ENCODE results near the gene ELOVL3. TPM values are rescaled to one million over a fixed set of nuclear protein-coding genes. Genes with fewer than 3 reads are reported as not detected.
"Not testable (repeated sequence)": the region's sequence is repeated elsewhere in the genome, so short reads cannot be mapped to it uniquely, and the experiment has no call there.

ELOVL3 gene
- total and polyA plus RNA-seq, 5 donors: 0.17 to 0.56 (median 0.23) TPM

GRCh38 chr10:102240467-102241031, 14.4 kb downstream of the ELOVL3 start:
- peak; percentile 35 to 59 (median 57) for DNase-seq
- Histone ChIP-seq H3K27me3 (ENCODE audit: control insufficient read depth, insufficient read depth) (no peaks in the 10 kb centered on the region), H3K4me1 (ENCODE audit: control insufficient read depth, insufficient read depth, low read length) (peaks cover 3% of the 10 kb centered on the region), H3K27ac (ENCODE audit: low read length) (no peak overlapping the region), H3K4me3 (ENCODE audit: low read length) (peak overlapping the region; percentile 69), H3K9me3 (ENCODE audit: control insufficient read depth, low read length) (no peaks in the 10 kb centered on the region)
- ATAC-seq: no peak
- intact Hi-C loops (cut with DNase I): no loop called here
- 20% methylated on average over 39 of the region's 39 CpGs for WGBS

DNA sequence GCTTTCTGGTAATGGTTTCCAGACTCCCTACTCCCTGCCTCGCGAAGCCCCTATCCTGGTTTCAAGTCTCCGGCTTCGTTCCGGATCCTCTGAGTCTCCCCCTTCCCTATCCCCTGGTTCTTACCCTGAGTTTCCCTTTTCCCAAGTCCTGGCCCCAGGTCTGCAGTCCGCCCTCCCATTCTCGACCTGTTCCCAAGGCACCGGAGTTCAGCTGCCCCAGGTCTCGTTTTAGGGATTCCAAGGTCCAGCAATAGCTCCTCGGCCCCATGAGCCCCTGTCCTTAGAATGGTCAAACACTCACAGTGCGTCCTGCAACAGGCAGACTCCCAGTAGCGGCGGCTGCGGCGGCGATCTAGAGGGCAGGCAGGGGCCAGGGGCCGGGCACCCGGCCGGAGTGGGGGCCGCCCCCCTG, 14.9 kb downstream of the ELOVL3 start:
- 1% methylated on average over 20 of the region's 20 CpGs for WGBS
- Histone ChIP-seq H3K9me3 (ENCODE audit: control insufficient read depth, low read length) (no peaks in the 10 kb centered on the region), H3K4me3 (ENCODE audit: low read length) (peak overlapping the region; percentile 69), H3K27me3 (ENCODE audit: control insufficient read depth, insufficient read depth) (no peaks in the 10 kb centered on the region), H3K27ac (ENCODE audit: low read length) (no peak overlapping the region), H3K4me1 (ENCODE audit: control insufficient read depth, insufficient read depth, low read length) (peaks cover 3% of the 10 kb centered on the region)
- peak in 1 of 2 donors; percentile 34 for ATAC-seq
- no peak for DNase-seq
- intact Hi-C loops (cut with DNase I): no loop called here

GRCh38 chr10:102241444-102242117, 15.5 kb downstream of the ELOVL3 start, which contains the start of gene PITX3:
Gene PITX3, minus strand, starts transcription at chr10:102241512. Its CDS starts 9,432 bp downstream, at chr10:102232080.
- Histone ChIP-seq H3K4me3 (ENCODE audit: low read length) (peak within 1 kb of the TSS; percentile 69), H3K27ac (ENCODE audit: low read length) (no peak within 1 kb of the TSS), H3K27me3 (ENCODE audit: control insufficient read depth, insufficient read depth) (no peaks in the 10 kb centered on the region), H3K4me1 (ENCODE audit: control insufficient read depth, insufficient read depth, low read length) (peaks cover 3% of the 10 kb centered on the region), H3K9me3 (ENCODE audit: control insufficient read depth, low read length) (no peaks in the 10 kb centered on the region)
- DNase-seq (peak; percentile 95 to 98 (median 98)), ATAC-seq (peak; percentile 84 to 86)
- WGBS: under 1% methylated on average over 57 of the region's 57 CpGs
- intact Hi-C loops (cut with DNase I): no loop called here

GRCh38 chr10:102242118-102242485, 16.0 kb downstream of the ELOVL3 start:
- intact Hi-C loops (cut with DNase I): no loop called here
- Histone ChIP-seq H3K4me1 (ENCODE audit: control insufficient read depth, insufficient read depth, low read length) (peaks cover 6% of the 10 kb centered on the region), H3K4me3 (ENCODE audit: low read length) (peak overlapping the region; percentile 69), H3K9me3 (ENCODE audit: control insufficient read depth, low read length) (no peaks in the 10 kb centered on the region), H3K27me3 (ENCODE audit: control insufficient read depth, insufficient read depth) (no peaks in the 10 kb centered on the region), H3K27ac (ENCODE audit: low read length) (no peak overlapping the region)
- ATAC-seq (no peak), DNase-seq (no peak)
- WGBS: 17% methylated on average over 7 of the region's 7 CpGs

- DNase-seq (no peak), ATAC-seq (no peak)
- intact Hi-C loops (cut with DNase I): no loop called here
- Histone ChIP-seq H3K4me3 (ENCODE audit: low read length) (no peak overlapping the region), H3K27ac (ENCODE audit: low read length) (no peak overlapping the region), H3K4me1 (ENCODE audit: control insufficient read depth, insufficient read depth, low read length) (peaks cover 8% of the 10 kb centered on the region), H3K27me3 (ENCODE audit: control insufficient read depth, insufficient read depth) (no peaks in the 10 kb centered on the region), H3K9me3 (ENCODE audit: control insufficient read depth, low read length) (no peaks in the 10 kb centered on the region)
- WGBS: 78% methylated on average over 2 of the region's 2 CpGs
These were observed 17.2 kb downstream of the ELOVL3 start for GRCh38 chr10:102243309-102243708.

DNA sequence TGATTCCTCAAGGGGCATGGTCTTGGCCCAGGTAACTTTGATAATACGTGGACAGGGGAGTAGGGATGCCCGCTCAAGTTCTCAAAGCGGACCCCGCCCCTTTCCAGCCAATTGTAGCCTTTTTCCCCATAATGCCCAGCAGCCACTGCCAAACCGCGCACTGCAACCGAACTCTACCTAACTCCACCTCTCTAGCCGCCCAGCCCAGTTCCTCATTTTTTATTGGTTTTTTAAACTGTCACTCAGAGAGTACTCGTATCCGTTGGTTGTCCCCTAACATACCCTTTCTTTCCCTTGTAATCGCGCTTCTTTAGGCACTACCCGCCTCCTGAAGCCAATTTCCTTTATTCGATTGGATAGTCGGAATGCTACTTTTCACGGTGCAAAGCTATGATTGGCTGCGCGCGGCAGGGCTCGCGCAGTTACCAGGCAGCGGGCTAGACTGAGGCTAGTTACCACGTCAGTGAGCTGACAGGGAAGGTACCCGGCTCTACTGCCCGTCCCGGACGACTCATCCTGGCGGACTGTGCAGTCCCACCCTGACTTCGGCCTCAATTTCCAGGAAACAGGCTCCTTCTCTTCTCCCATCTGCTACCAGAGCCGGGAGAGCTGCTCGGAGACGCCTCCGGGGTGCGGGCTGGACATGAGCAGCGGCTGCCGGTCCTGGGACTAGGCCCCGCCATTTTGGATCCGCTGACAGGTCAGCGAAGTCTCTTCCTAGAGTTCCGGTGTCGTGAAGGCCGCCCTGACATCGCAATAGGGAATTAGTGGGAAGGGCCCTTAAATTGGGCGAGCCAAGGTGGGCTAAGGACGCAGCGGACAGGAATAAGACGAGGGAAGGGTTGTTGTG, 19.2 kb downstream of the ELOVL3 start, which contains the start of gene GBF1:
TSS of gene GBF1 (plus strand) at position 451 of the 850 bp plus-strand sequence. CDS start 13,407 bp downstream, outside the sequence.
- no peaks in the 10 kb centered on the region for H3K9me3 ChIP-seq (ENCODE audit: control insufficient read depth, low read length)
- peak within 1 kb of the TSS; percentile 91 for H3K4me3 ChIP-seq (ENCODE audit: low read length)
- DNase-seq: peak; percentile 93 to 97 (median 94)
- peaks cover 10% of the 10 kb centered on the region for H3K4me1 ChIP-seq (ENCODE audit: control insufficient read depth, insufficient read depth, low read length)
- intact Hi-C loops (cut with DNase I): no loop called here
- ATAC-seq: peak; percentile 93 to 94
- WGBS: under 1% methylated on average over 47 of the region's 47 CpGs
- peak within 1 kb of the TSS; percentile 97 for H3K27ac ChIP-seq (ENCODE audit: low read length)
- H3K27me3 ChIP-seq (ENCODE audit: control insufficient read depth, insufficient read depth): no peaks in the 10 kb centered on the region

- intact Hi-C loops (cut with DNase I): no loop called here
- Histone ChIP-seq H3K27me3 (ENCODE audit: control insufficient read depth, insufficient read depth) (no peaks in the 10 kb centered on the region), H3K4me1 (ENCODE audit: control insufficient read depth, insufficient read depth, low read length) (peaks cover 10% of the 10 kb centered on the region), H3K9me3 (ENCODE audit: control insufficient read depth, low read length) (no peaks in the 10 kb centered on the region), H3K27ac (ENCODE audit: low read length) (peak overlapping the region; percentile 97), H3K4me3 (ENCODE audit: low read length) (peak overlapping the region; percentile 91)
- under 1% methylated on average over 4 of the region's 4 CpGs for WGBS
- ATAC-seq: no peak
- no peak for DNase-seq
These were observed 19.8 kb downstream of the ELOVL3 start for GRCh38 chr10:102245932-102246251.

DNA sequence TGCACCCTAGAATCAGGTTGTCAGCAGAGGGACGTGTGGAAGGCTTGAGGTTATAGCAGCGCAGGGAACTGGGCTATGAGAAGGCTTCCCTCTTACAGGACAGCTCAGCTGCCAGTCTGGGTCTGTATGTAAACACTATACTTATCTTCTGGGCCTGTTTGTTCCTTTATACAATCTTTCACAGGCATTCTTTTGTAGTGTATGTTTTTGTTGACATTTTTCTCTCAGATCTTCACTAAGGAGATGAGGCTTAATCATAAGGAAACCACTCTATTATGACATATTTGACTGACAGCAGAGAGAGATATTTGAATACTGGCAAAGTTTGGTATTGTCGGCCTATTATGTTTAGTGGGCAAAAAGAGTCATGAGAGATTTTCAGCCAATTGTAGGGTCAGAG, 20.2 kb downstream of the ELOVL3 start:
- DNase-seq (no peak), ATAC-seq (no peak)
- H3K27me3 ChIP-seq (ENCODE audit: control insufficient read depth, insufficient read depth): no peaks in the 10 kb centered on the region
- H3K4me3 ChIP-seq (ENCODE audit: low read length): peak overlapping the region; percentile 91
- WGBS: 18% methylated on average over 3 of the region's 3 CpGs
- H3K9me3 ChIP-seq (ENCODE audit: control insufficient read depth, low read length): no peaks in the 10 kb centered on the region
- intact Hi-C loops (cut with DNase I): no loop called here
- peak overlapping the region; percentile 97 for H3K27ac ChIP-seq (ENCODE audit: low read length)
- peaks cover 10% of the 10 kb centered on the region for H3K4me1 ChIP-seq (ENCODE audit: control insufficient read depth, insufficient read depth, low read length)

- ATAC-seq: no peak
- Histone ChIP-seq H3K4me1 (ENCODE audit: control insufficient read depth, insufficient read depth, low read length) (peaks cover 9% of the 10 kb centered on the region), H3K27me3 (ENCODE audit: control insufficient read depth, insufficient read depth) (no peaks in the 10 kb centered on the region), H3K4me3 (ENCODE audit: low read length) (no peak overlapping the region), H3K27ac (ENCODE audit: low read length) (no peak overlapping the region), H3K9me3 (ENCODE audit: control insufficient read depth, low read length) (no peaks in the 10 kb centered on the region)
- DNase-seq: no peak
- intact Hi-C loops (cut with DNase I): no loop called here
These were observed 21.6 kb downstream of the ELOVL3 start for GRCh38 chr10:102247734-102248133.

DNA sequence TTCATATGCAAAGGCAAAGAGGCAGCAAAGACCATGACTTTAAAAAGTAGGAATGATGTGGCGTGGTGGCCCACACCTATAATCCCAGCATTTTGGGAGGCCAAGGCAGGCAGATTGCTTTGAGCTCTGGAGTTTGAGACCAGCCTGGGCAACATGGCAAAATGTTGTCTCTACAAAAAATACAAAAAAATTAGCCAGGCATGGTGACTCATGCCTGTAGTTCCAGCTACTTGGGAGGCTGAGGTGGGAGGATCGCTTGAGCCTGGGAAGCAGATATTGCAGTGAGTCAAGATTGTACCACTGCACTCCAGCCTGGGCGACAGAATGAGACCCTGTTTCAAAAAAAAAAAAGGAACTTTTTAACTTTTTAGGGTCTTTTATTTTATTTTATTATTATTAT, 26.4 kb downstream of the ELOVL3 start:
- H3K9me3 ChIP-seq (ENCODE audit: control insufficient read depth, low read length); DNase-seq; intact Hi-C loops (cut with DNase I); H3K27ac ChIP-seq (ENCODE audit: low read length); H3K4me1 ChIP-seq (ENCODE audit: control insufficient read depth, insufficient read depth, low read length); H3K4me3 ChIP-seq (ENCODE audit: low read length); H3K27me3 ChIP-seq (ENCODE audit: control insufficient read depth, insufficient read depth); ATAC-seq: not testable (repeated sequence)
- 98% methylated on average over 3 of the region's 3 CpGs for WGBS

- ATAC-seq (no peak), DNase-seq (no peak)
- peaks cover 5% of the 10 kb centered on the region for H3K4me1 ChIP-seq (ENCODE audit: control insufficient read depth, insufficient read depth, low read length)
- no peaks in the 10 kb centered on the region for H3K9me3 ChIP-seq (ENCODE audit: control insufficient read depth, low read length)
- 85% methylated on average over 1 of the region's 1 CpG for WGBS
- no peak overlapping the region for H3K27ac ChIP-seq (ENCODE audit: low read length)
- no peak overlapping the region for H3K4me3 ChIP-seq (ENCODE audit: low read length)
- intact Hi-C loops (cut with DNase I): no loop called here
- H3K27me3 ChIP-seq (ENCODE audit: control insufficient read depth, insufficient read depth): no peaks in the 10 kb centered on the region
These were observed 28.3 kb downstream of the ELOVL3 start for GRCh38 chr10:102254426-102254825.

Data from right cardiac atrium (tissue), 5 donors.